Vagina (tissue), 2 donors: ENCODE data around the gene DLG5. TPM values are rescaled to one million over a fixed set of nuclear protein-coding genes. Genes with fewer than 3 reads are reported as not detected.

Experiments used
- DNase-seq, 2 donors: peaks; one replicate each; pipeline ENCODE4 v3.0.0-alpha.2; 2017; ENCODE audit errors: extremely low spot score in 2 of 2
- H3K27ac ChIP-seq: fragments of 200-600 bp; sonication (generic); one replicate; pipeline ENCODE4 v1.5.1; 2019
- H3K27me3 ChIP-seq: fragments of 200-600 bp; sonication (generic); one replicate; pipeline ENCODE4 v1.5.1; 2019
- H3K36me3 ChIP-seq, 2 donors: fragments of 200-600 bp; sonication (generic); one replicate each; pipeline ENCODE4 v1.5.1; 2017 to 2019
- H3K4me1 ChIP-seq: fragments of 200-600 bp; sonication (generic); one replicate; pipeline ENCODE4 v1.5.1; 2019
- H3K4me3 ChIP-seq, 2 donors: fragments of 200-600 bp; sonication (generic); 1 replicate in 1 of 2; 2 replicates in 1 of 2; pipeline ENCODE4 v1.5.1; 2016 to 2019
- H3K9me3 ChIP-seq: fragments of 200-600 bp; sonication (generic); one replicate; pipeline ENCODE4 v1.5.1; 2019
- POLR2A ChIP-seq, 2 donors: fragments of 450-650 bp; IDR thresholded peaks; one replicate each; pipeline ENCODE4 v1.6.1; 2017; ENCODE audit warnings: antibody characterized with exemption in 2 of 2, mild to moderate bottlenecking in 2 of 2, moderate library complexity in 2 of 2
- POLR2AphosphoS5 ChIP-seq, 2 donors: sonication (generic); formaldehyde crosslinking; IDR thresholded peaks; one replicate each; pipeline ENCODE4 v1.9.0; 2017; ENCODE audit warnings: antibody characterized with exemption in 2 of 2, mild to moderate bottlenecking in 2 of 2, low read depth in 1 of 2; ENCODE audit not compliant: insufficient read depth in 1 of 2
- intact Hi-C: fragments of 100-400 bp; cut with DNase I; formaldehyde crosslinking; loops from one replicate; pipeline ENCODE4 v1.15.1; 2023
- total RNA-seq: library from RNA; depleted of rRNA; stranded (reverse); fragments of >200 nt; gene quantifications from one replicate; pipeline ENCODE4 v1.2.3, GENCODE V29; 2016
- TF ChIP-seq, protein P1 (sequence below), 3 experiments: fragments of 450-650 bp in 2 of 3; fragments of 200-600 bp in 1 of 3; sonication (generic) in 1 of 3; IDR thresholded peaks; one replicate each; pipeline ENCODE4 v1.5.1; 2017 to 2019; ENCODE audit warnings: antibody characterized with exemption in 3 of 3, mild to moderate bottlenecking in 2 of 3, moderate library complexity in 2 of 3

Gene DLG5
- total RNA-seq, 1 donor from 2014 or later: 57.5 TPM

DNA sequence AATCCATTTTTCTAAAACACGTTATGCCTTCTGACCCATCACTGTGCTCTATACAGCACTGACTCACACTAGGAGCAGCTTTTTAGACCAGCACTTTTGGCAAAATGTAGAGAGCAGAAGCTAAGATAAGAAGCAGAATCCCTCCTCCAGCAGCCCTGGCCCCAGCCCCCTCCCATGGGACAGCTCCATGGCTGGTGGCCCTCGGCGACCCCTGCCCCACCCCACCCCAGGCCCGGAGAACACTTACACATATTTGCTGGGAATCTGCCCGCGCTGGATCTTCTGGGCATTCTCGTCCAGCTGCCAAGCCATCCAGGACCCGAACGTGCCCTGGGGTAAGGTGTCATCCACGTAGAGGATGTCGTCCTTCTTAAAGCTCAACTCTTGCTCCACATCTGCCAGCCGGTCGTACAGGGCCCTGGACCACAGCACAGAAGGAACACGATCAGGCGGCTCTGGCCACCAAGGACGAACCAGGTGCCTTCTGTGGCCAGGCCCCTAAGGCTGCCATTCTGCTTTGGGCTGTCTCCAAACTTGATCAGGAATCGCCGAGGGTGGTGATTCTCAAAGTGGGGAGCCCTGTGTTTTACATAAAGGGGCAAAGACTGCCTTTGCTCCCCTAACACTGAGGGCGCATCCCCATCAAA lies 119.9 kb downstream of the DLG5 start:
- H3K27ac ChIP-seq: no peak overlapping the region
- intact Hi-C loops: no loop called here
- no peak for DNase-seq
- peaks cover 0 to 83% of the 10 kb centered on the region in 2 donors for H3K36me3 ChIP-seq
- H3K27me3 ChIP-seq: no peaks in the 10 kb centered on the region
- H3K4me3 ChIP-seq: no peak overlapping the region
- TF ChIP-seq POLR2A (IDR thresholded peaks at IDR 0.05) (no peak), POLR2AphosphoS5 (IDR thresholded peaks at IDR 0.05; ENCODE audit: insufficient read depth in 1 of 2, low read depth in 1 of 2) (no peak)
- TF ChIP-seq, protein P1, sequence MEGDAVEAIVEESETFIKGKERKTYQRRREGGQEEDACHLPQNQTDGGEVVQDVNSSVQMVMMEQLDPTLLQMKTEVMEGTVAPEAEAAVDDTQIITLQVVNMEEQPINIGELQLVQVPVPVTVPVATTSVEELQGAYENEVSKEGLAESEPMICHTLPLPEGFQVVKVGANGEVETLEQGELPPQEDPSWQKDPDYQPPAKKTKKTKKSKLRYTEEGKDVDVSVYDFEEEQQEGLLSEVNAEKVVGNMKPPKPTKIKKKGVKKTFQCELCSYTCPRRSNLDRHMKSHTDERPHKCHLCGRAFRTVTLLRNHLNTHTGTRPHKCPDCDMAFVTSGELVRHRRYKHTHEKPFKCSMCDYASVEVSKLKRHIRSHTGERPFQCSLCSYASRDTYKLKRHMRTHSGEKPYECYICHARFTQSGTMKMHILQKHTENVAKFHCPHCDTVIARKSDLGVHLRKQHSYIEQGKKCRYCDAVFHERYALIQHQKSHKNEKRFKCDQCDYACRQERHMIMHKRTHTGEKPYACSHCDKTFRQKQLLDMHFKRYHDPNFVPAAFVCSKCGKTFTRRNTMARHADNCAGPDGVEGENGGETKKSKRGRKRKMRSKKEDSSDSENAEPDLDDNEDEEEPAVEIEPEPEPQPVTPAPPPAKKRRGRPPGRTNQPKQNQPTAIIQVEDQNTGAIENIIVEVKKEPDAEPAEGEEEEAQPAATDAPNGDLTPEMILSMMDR (IDR thresholded peaks at IDR 0.05): no peak
- no peaks in the 10 kb centered on the region for H3K4me1 ChIP-seq
- no peaks in the 10 kb centered on the region for H3K9me3 ChIP-seq

DNA sequence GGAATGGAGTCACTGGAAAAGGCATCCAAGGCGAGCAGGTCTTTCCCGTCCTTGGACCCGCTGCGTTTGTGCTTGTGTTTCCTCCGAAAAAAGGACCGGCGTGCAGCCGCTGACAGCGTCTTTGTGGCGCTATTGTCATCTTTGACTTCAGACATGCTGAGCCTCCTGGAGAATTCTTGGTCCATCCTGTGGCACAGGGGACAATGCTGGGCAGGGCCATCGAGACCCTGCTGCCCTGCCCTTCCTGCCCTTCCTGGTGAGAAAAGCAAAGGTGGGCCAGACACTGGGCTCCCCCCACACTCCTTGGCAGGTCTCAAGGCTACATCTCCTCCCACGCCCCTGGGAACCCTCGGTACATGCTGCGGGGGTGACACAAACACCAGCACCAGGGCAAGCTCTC lies 120.9 kb downstream of the DLG5 start:
- H3K36me3 ChIP-seq: peaks cover 0 to 76% of the 10 kb centered on the region in 2 donors
- no peak overlapping the region for H3K4me3 ChIP-seq
- H3K9me3 ChIP-seq: no peaks in the 10 kb centered on the region
- intact Hi-C loops: no loop called here
- no peaks in the 10 kb centered on the region for H3K4me1 ChIP-seq
- DNase-seq: no peak
- H3K27ac ChIP-seq: no peak overlapping the region
- TF ChIP-seq POLR2A (IDR thresholded peaks at IDR 0.05): no peak
- TF ChIP-seq, protein P1 (IDR thresholded peaks at IDR 0.05): no peak
- TF ChIP-seq POLR2AphosphoS5 (IDR thresholded peaks at IDR 0.05; ENCODE audit: insufficient read depth in 1 of 2, low read depth in 1 of 2): no peak
- no peaks in the 10 kb centered on the region for H3K27me3 ChIP-seq

DNA sequence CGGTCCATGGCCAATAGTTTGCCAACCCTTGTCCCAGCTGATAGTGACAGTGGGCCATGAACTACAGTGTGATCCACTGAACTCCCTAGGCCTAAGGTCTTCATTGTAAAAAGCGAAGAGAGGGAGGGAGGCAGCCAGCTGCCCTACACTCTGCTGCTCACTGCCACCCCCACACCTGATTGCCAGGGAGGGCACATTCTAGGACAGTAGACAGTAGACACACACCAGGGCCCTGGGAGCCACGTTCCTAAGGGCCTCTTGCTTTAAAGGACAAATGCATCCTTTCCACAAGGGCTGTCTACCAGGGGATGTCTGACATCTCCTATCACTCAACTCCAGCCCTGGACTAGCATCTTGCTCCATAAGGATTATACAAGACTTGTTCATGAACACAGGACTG lies 122.2 kb downstream of the DLG5 start:
- no peak for DNase-seq
- Histone ChIP-seq H3K36me3 (peaks cover 0 to 81% of the 10 kb centered on the region in 2 donors), H3K4me1 (no peaks in the 10 kb centered on the region), H3K4me3 (no peak overlapping the region), H3K9me3 (no peaks in the 10 kb centered on the region), H3K27me3 (no peaks in the 10 kb centered on the region), H3K27ac (no peak overlapping the region)
- intact Hi-C loops: no loop called here
- TF ChIP-seq POLR2A (IDR thresholded peaks at IDR 0.05): no peak
- TF ChIP-seq, protein P1 (IDR thresholded peaks at IDR 0.05): no peak
- TF ChIP-seq POLR2AphosphoS5 (IDR thresholded peaks at IDR 0.05; ENCODE audit: insufficient read depth in 1 of 2, low read depth in 1 of 2): no peak

DNA sequence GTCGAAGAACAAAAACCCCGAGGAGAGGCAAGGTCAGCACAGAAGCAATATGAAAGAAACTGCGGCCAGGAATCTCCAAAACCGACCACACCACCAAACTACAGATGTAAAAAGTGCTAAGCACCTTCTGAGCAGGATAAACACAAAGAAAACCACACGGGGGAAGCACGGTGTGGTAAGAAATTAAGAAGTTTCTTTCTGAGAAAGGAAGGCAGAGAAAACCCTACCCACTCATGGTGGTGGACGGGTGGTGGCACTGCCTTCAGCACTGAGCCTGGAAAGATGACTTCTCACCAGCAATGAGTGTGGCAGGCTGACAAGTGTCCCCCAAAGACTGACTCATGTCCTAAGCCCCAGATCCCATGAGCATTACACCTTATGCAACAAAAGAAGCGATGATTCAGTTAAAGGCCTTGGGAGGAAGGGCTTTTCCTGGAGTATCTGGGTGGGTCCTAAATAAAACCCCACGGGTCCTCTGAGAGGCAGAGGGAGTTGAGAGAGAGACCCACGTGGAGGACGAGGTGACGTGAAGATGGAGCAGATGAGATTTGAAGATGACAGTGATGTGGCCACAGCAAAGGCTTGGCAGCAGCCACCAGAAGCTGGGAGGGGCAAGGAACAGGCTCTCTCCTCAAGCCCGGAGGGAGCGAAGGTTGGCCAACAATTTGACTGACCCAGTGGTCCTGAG lies 124.9 kb downstream of the DLG5 start:
- Histone ChIP-seq H3K9me3 (no peaks in the 10 kb centered on the region), H3K27me3 (no peaks in the 10 kb centered on the region), H3K4me3 (no peak overlapping the region), H3K27ac (no peak overlapping the region), H3K36me3 (peaks cover 0 to 79% of the 10 kb centered on the region in 2 donors), H3K4me1 (no peaks in the 10 kb centered on the region)
- DNase-seq: no peak
- intact Hi-C loops: no loop called here
- TF ChIP-seq, protein P1 (IDR thresholded peaks at IDR 0.05): no peak
- TF ChIP-seq POLR2AphosphoS5 (IDR thresholded peaks at IDR 0.05; ENCODE audit: insufficient read depth in 1 of 2, low read depth in 1 of 2) (no peak), POLR2A (IDR thresholded peaks at IDR 0.05) (no peak)

DNA sequence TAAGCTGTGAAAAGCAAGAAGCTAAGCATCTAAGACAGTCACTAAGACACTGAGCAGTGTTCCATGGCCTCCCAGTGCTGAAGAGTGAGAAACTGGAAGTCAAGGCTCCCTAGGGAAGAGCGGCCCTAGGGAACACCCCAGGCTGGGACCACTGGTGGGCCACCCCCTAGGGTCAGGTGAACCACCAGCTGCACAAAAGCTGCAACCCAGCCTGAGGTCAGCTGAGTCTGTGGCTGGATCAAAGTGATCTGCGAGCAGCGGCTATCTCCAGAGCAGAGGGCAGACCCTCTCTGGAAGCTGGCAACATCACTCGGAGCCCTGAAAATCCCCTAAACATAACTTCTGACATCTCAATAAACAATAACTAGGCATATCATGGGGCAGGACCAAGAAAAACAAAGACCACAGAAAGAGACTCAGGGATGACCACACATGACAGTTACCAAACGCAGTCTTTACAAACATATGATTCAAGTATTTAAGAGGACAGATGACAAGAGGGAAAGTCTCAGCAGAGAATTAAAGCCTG lies 125.8 kb downstream of the DLG5 start:
- no peaks in the 10 kb centered on the region for H3K4me1 ChIP-seq
- intact Hi-C loops: no loop called here
- TF ChIP-seq, protein P1 (IDR thresholded peaks at IDR 0.05): no peak
- TF ChIP-seq POLR2AphosphoS5 (IDR thresholded peaks at IDR 0.05; ENCODE audit: insufficient read depth in 1 of 2, low read depth in 1 of 2) (no peak), POLR2A (IDR thresholded peaks at IDR 0.05) (no peak)
- H3K27ac ChIP-seq: no peak overlapping the region
- no peaks in the 10 kb centered on the region for H3K9me3 ChIP-seq
- no peaks in the 10 kb centered on the region for H3K27me3 ChIP-seq
- H3K36me3 ChIP-seq: peaks cover 0 to 79% of the 10 kb centered on the region in 2 donors
- DNase-seq: no peak
- H3K4me3 ChIP-seq: no peak overlapping the region
